Measurements from ENCODE around the gene SBK1. TPM values are rescaled to one million over a fixed set of nuclear protein-coding genes. Genes with fewer than 3 reads are reported as not detected.
"Not testable (repeated sequence)": the region's sequence is repeated elsewhere in the genome, so short reads cannot be mapped to it uniquely, and the experiment has no call there.

The SBK1 gene
- total RNA-seq, 1 donor from 2014 or later = 13.9 TPM

DNA sequence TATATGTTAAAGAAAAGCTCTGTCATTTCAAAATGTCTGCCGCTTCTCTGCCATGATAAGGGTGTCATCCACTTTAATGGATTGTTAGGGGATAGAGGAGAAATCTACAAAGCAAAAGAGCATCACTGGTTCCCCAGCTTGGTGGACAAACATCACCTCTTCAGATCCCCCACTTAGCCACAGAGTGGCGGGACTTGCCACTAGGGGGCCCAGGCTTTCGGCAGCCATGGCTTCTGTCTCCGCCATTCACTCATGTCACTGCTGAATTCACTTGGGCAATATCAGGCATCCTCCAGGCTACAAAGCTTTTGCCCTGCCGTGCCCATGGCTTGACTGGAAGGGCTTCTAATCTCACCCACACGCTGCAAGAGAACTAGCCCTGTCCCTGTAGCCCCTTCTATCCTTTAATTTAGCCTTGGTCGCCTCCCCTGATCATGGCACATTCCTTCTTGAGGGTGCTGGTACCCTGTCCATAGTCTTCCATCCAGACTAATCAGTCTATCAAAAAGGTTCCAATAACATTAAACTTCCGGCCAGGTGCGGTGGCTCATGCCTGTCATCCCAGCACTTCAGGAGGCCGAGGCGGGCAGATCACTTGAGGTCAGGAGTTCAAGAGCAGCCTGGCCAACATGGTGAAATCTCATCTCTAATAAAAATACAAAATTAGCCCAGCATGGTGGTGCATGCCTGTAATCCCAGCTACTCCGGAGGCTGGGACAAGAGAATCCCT lies 34.7 kb downstream of the SBK1 start:
- FAIRE-seq = no peak
- peak; percentile 44 to 61 for DNase-seq (ENCODE audit: low spot score in 2 of 2)

DNA sequence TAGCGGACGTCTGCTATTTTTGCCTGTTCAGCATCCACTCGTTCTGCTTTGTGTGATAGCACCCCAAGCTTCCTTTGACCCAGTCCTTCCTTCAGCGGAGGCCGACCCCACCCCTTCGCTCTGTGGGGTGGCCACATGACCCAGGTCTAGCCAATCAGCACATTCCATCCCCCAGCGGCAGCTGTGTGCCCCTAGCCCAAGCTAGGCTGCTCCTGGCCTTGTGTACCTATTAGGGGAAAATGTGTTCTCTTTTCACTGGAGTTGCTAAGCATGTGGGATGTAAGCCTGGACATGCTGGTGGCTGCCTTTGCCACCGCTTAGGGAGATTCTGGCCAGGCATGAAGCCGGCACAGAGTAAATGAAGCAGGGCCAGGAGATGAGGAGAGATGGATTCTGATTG lies 37.9 kb downstream of the SBK1 start:
- FAIRE-seq; DNase-seq (ENCODE audit: low spot score in 2 of 2): not testable (repeated sequence)

DNA sequence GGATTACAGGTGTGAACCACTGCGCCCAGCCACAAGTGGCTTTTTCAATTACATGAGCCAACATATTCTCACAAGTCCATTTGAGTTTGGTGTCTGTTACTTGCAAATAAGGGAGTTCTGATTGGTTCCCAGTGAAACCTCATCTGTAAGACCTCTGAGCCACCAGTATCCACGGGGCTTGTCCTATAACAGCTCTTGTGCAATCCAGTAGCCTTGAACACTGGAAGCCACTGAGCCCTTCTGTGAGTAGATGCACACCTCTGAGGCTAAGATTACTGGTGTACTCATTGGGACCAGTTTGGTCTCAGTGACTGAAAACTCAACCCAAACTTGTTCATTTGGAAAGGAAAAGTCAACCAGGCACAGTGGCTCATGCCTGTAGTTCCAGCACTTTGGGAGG lies 38.7 kb downstream of the SBK1 start:
- FAIRE-seq; DNase-seq (ENCODE audit: low spot score in 2 of 2): not testable (repeated sequence)

GRCh38 chr16:28332632-28333031 lies 40.3 kb downstream of the SBK1 start:
- not testable (repeated sequence) for FAIRE-seq; DNase-seq (ENCODE audit: low spot score in 2 of 2)

DNA sequence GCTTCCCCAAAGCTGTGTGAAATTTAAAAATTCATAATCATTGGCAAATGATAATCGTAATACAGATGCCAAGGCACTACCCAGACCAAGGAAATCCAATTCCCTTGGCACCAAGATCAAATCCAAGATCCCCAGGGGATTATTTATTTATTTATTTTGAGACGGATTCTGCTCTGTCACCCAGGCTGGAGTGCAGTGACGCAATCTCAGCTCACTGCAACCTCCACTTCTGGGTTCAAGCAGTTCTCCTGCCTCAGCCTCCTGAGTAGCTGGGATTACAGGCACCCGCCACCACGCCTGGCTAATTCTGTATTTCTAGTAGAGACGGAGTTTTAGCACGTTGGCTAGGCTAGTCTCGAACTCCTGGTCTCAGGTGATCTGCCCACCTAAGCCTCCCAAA lies 43.4 kb downstream of the SBK1 start:
- not testable (repeated sequence) for FAIRE-seq

GRCh38 chr16:28336940-28337710 lies 44.8 kb downstream of the SBK1 start:
- DNase-seq (ENCODE audit: low spot score in 2 of 2); FAIRE-seq: not testable (repeated sequence)

More for the DNA sequence above, 43.4 kb downstream of the SBK1 start:
- not testable (repeated sequence) for DNase-seq (ENCODE audit: low spot score in 2 of 2)

GRCh38 chr16:28338230-28338629 lies 45.9 kb downstream of the SBK1 start:
- not testable (repeated sequence) for DNase-seq (ENCODE audit: low spot score in 2 of 2); FAIRE-seq

DNA sequence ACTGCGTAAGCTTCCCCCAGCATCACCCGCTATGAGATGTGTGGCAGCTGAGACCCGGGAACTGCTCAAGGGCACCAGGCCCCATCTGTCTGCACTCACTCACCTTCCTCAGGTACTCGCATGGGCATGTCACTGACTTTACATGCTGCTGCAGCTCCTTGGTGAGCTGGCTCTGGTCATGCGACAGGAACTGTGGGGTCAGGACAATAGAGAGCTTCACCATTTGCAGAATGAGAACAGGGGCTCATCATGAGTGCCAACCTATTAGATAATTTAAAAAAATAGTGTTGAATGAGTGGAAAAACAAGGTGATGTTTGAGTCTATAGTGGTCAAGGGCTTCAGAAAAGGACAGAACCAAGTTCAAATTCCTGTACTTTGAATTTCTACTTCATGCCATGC lies 70.3 kb downstream of the SBK1 start:
- FAIRE-seq; DNase-seq (ENCODE audit: low spot score in 2 of 2): not testable (repeated sequence)

- FAIRE-seq; DNase-seq (ENCODE audit: low spot score in 2 of 2): not testable (repeated sequence)
These were observed 71.1 kb downstream of the SBK1 start, which contains the start of gene NPIPB6 for GRCh38 chr16:28363408-28363807. NPIPB6 (minus strand) TSS chr16:28363508; CDS start chr16:28362822, 686 bp downstream.

DNA sequence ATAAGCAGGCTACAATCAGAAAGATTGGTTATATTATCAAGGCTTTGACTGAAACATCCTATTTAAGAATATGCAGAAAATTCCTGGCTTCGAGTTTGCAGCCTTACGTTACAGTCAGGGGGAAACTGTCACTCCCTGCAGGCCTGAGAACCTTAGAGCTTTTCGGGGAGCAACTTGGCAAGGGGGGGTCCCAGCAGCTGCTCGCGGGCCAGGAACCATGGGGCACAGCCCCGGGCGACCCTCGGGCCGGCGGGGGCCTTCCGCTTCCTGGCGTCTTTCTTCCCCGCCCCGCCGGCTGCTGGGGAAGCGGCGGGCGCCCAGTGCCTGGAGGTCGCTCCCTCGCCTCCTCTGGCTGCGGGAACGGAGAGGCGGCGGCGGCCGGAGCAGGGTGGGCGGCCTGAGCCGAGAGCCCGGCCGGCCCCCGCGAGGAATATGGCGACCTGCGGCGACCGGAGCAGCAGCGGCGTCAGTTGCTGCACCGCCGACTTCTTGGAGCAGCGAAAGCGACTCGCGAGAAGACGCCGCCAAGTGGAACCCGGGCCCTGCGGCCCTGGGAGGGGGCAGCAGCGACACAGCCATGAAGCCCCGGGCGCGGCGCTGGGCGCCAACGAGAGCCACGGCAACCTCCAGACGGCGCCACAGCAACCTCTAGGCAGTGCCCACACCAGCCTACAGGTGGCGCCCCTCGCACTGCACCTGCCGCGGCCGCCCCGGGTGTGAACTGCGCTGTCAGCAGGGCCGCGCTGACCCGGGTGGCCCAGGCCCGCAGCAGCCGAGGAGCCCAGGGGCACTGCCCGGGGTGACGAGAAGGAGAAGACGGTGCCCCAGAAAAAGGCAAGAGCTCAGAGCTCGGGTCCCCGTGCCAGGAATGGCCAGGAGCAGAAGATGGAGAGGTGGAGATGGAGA lies 72.2 kb downstream of the SBK1 start:
- DNase-seq (ENCODE audit: low spot score in 2 of 2); FAIRE-seq: not testable (repeated sequence)

DNA sequence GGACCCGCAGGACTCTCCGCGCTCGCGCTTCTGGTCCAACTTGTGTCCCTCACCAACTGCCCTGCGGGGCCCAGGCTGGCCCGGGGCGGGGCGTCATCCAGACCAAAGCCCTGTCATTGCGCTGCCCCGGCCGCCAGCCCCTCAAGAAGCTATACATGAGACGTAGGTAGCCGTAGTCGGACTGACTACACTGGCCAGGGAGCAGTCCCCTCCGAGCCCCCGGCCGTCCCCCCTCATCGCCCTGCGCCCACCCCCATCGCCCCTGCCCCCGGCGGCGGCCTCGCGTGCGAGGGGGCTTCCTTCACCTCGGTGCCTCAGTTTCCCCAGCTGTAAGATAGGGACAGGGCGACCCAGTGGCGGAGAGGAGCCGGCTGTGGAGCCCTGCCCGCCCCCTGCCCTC lies 75.6 kb downstream of the SBK1 start:
- DNase-seq (ENCODE audit: low spot score in 2 of 2); FAIRE-seq: not testable (repeated sequence)

Small RNA genes within 50 kb of the gene (small RNA-seq; reads per million reads assigned to genes)
- not detected for gene AC138904.2

Other genes with a start within 250 kb of the SBK1 start
- gene GSG1L, start 228.8 kb upstream of the SBK1 start, total RNA-seq = 5.3 TPM
- 59.1 TPM for gene XPO6, start 80.6 kb upstream of the SBK1 start, total RNA-seq
- 0.82 TPM for gene NPIPB6, start 71.0 kb downstream of the SBK1 start, total RNA-seq
- 121 TPM for gene EIF3CL, start 111.3 kb downstream of the SBK1 start, total RNA-seq
- gene NPIPB7, start 179.8 kb downstream of the SBK1 start, total RNA-seq = not detected
- 12.6 TPM for gene CLN3, start 199.5 kb downstream of the SBK1 start, total RNA-seq
- gene APOBR, start 202.1 kb downstream of the SBK1 start, total RNA-seq = under 0.01 TPM
- not detected for gene IL27, start 214.3 kb downstream of the SBK1 start, total RNA-seq
- gene NUPR1, start 246.4 kb downstream of the SBK1 start, total RNA-seq = under 0.01 TPM

All from frontal cortex (tissue), 4 donors.